ENCODE measurements around the gene ALDH5A1. TPM values are rescaled to one million over a fixed set of nuclear protein-coding genes. Genes with fewer than 3 reads are reported as not detected.

ALDH5A1 gene
- total RNA-seq, 1 experiment from 2014 or later = 19.1 TPM

- Histone ChIP-seq H3K4me1 (replicated peaks; ENCODE audit: insufficient read depth) (peaks cover 17% of the 10 kb centered on the region), H3K79me2 (ENCODE audit: low read depth) (no peaks in the 10 kb centered on the region), H4K20me1 (ENCODE audit: insufficient read depth) (no peaks in the 10 kb centered on the region), H3F3A (ENCODE audit: insufficient read depth, low read depth) (peaks cover 11% of the 10 kb centered on the region; the same call in 1 of the 2 replicates), H3K4me2 (no peak overlapping the region), H3K9me2 (ENCODE audit: insufficient read depth) (no peaks in the 10 kb centered on the region), H3K27ac (no peak overlapping the region), H3K36me3 (ENCODE audit: low read depth) (no peaks in the 10 kb centered on the region), H3K27me3 (ENCODE audit: insufficient read depth, low read depth) (no peaks in the 10 kb centered on the region), H3K9me3 (ENCODE audit: insufficient read depth, low read depth) (no peaks in the 10 kb centered on the region), H3K4me3 (no peak overlapping the region), H2AFZ (no peak overlapping the region)
- no TSS peak for BruUV-seq (replicated peaks)
- intact Hi-C loops (cut with micrococcal nuclease; ENCODE audit: unreplicated experiment) = no loop called here
- ChIA-PET CTCF (interaction anchor here (0.6 kb wide), 1 partner anchor 18 kb away, joined by 4 read pairs; the partner anchor contains the start of gene ALDH5A1), POLR2A (ENCODE audit: unreplicated experiment) (no interaction called here)
- DNase-seq = no peak
- TF ChIP-seq CTCF (conservative IDR thresholded peaks at IDR 0.05) = no peak
- TF ChIP-seq EZH2 (IDR thresholded peaks at IDR 0.05; ENCODE audit: low read depth) = no peak
Observed at GRCh38 chr6:24476631-24477030, 18.1 kb upstream of the ALDH5A1 start.

- Histone ChIP-seq H3K27me3 (ENCODE audit: insufficient read depth, low read depth) (no peaks in the 10 kb centered on the region), H3F3A (ENCODE audit: insufficient read depth, low read depth) (peaks cover 6% of the 10 kb centered on the region; the same call in 1 of the 2 replicates), H2AFZ (no peak overlapping the region), H3K4me1 (replicated peaks; ENCODE audit: insufficient read depth) (peaks cover 12% of the 10 kb centered on the region), H3K79me2 (ENCODE audit: low read depth) (no peaks in the 10 kb centered on the region), H3K4me2 (no peak overlapping the region), H4K20me1 (ENCODE audit: insufficient read depth) (no peaks in the 10 kb centered on the region), H3K36me3 (ENCODE audit: low read depth) (no peaks in the 10 kb centered on the region), H3K27ac (no peak overlapping the region), H3K9me2 (ENCODE audit: insufficient read depth) (no peaks in the 10 kb centered on the region), H3K4me3 (no peak overlapping the region), H3K9me3 (ENCODE audit: insufficient read depth, low read depth) (no peaks in the 10 kb centered on the region)
- ChIA-PET POLR2A (ENCODE audit: unreplicated experiment) (no interaction called here), CTCF (interaction anchor here (0.6 kb wide), 2 partner anchors 18 to 88 kb away, joined by 4 read pairs; partner anchors contain the start of gene ALDH5A1)
- no peak for TF ChIP-seq EZH2 (IDR thresholded peaks at IDR 0.05; ENCODE audit: low read depth)
- no peak for TF ChIP-seq CTCF (conservative IDR thresholded peaks at IDR 0.05)
- no peak for DNase-seq
- intact Hi-C loops (cut with micrococcal nuclease; ENCODE audit: unreplicated experiment) = no loop called here
- BruUV-seq (replicated peaks) = no TSS peak
Observed at GRCh38 chr6:24477070-24477469, 17.7 kb upstream of the ALDH5A1 start.

- H4K20me1 ChIP-seq (ENCODE audit: insufficient read depth) = no peaks in the 10 kb centered on the region
- ChIA-PET POLR2A (ENCODE audit: unreplicated experiment) (no interaction called here), CTCF (no interaction called here)
- no peaks in the 10 kb centered on the region for H3K4me1 ChIP-seq (replicated peaks; ENCODE audit: insufficient read depth)
- no peaks in the 10 kb centered on the region for H3K27me3 ChIP-seq (ENCODE audit: insufficient read depth, low read depth)
- no peak overlapping the region for H3K4me3 ChIP-seq
- TF ChIP-seq EZH2 (IDR thresholded peaks at IDR 0.05; ENCODE audit: low read depth) (no peak), CTCF (conservative IDR thresholded peaks at IDR 0.05) (no peak)
- H3K79me2 ChIP-seq (ENCODE audit: low read depth) = no peaks in the 10 kb centered on the region
- no peaks in the 10 kb centered on the region for H3K36me3 ChIP-seq (ENCODE audit: low read depth)
- no peaks in the 10 kb centered on the region for H3K9me2 ChIP-seq (ENCODE audit: insufficient read depth)
- intact Hi-C loops (cut with micrococcal nuclease; ENCODE audit: unreplicated experiment) = no loop called here
- H3K27ac ChIP-seq = no peak overlapping the region
- no peak overlapping the region for H2AFZ ChIP-seq
- H3F3A ChIP-seq (ENCODE audit: insufficient read depth, low read depth) = no peaks in the 10 kb centered on the region
- H3K4me2 ChIP-seq = no peak overlapping the region
- no peak for DNase-seq
- H3K9me3 ChIP-seq (ENCODE audit: insufficient read depth, low read depth) = no peaks in the 10 kb centered on the region
- BruUV-seq (replicated peaks) = no TSS peak
Observed at GRCh38 chr6:24478903-24479302, 15.9 kb upstream of the ALDH5A1 start.
